DMS114 treated with DMSO at 0.1 percent for 48 hours (cell line): ENCODE results near the gene PDE2A.

Source experiments
- DNase-seq: peaks from one replicate; lab custom pipeline; 2025; ENCODE audit not compliant: unreplicated experiment; lab: John Stamatoyannopoulos, UW

PDE2A gene

DNA sequence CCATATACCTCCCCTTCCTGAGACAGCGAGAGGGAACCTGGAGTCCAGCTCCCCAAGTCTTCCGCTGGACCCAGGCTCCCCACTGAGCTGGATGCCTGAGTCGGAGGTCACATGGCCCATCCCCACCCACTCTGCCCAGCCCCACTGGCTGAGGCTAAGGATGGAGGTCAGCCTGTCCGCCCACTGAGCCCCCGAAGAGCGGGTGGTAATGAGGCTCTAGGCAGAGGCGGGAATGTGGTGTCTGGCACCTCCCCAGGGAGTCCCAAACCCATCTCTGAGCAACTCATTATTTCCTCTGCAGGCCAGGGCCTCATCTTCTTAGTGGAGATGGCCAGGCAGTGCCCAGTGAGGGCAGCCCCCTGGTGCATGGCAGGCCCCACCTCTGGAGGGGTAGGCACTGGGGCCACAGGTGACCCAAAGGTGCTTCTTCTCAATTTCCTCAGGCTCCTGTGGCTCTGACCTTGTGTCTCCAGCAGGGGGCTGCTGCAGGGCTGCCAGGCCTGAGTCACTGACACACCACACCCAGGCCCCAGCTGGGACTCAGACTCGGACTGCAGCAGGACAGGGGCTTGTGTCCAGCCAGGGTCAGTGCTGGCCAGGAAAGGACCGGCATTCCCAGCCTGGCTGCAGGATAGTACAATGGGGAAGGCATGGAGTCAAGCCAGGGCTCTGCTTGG lies 10.2 kb upstream of the PDE2A start:
- no peak for DNase-seq

DNA sequence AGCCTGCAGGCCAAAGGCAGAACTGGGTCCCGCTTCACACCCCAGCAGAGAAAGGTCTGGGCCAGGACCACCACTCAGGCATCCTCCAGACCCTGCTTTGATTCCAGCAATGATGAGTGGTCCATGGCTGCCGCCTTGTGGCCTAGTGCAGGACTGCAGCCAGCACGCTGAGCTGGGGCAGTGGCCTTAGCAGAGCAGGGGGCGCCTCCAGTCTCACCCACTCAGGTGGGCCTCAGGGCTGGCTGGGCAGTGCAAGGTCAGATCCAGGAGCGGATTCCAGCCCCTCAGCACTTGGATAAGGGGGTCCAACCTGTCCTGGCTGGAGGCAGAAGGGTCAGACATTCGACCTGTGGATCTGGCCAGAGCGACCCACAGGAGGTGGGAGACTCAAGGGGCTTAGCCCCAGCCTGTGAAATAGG lies 9.6 kb upstream of the PDE2A start:
- no peak for DNase-seq

DNA sequence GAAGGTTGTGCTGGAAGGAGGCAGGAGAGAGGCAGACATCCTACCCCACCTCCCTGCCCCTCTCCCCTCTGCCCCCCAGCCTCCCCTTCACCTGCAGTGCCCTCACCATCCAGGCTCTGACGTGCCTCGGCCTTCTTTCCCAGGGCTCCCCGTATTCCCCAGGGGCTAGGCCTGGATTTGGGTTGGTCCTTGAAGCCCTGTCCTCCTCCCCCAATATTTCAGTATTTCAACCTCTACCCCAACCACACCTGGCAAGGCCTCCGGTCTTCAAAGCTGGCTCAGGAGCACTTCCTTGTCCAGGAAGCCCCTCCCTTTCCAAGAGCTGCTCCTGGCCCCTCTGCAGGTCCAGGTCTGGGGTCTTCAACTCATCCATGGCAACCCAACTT lies 8.6 kb upstream of the PDE2A start:
- no peak for DNase-seq

DNA sequence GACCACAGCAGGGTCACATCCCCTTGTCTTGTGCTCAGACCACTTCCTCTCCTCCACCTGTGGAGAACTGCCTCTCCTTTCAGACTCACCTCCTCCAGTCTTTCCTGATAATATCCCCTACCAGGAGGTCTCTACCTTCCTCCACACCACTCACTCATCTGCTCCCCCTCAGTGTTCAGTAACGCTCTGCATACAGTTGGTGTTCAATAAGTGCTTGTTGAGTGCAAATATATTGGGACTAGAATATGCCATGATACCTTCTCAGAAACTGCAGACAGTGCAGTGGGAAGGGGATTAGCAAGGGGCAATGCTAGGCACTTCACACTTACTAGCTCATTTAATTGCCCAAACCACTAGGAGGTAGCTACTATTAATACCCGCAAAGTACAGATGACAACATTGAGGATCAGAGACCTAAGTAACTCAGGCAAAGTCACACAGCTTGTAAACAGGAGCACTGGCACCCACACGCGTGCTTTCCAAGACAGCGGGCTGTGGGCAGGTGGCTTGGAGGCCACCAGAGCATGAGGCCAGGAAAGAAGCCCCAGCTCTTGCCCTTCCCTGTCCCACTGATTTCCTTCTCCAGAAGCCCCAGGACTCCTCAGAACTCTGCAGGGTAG lies 8.1 kb upstream of the PDE2A start:
- DNase-seq: no peak

- DNase-seq: no peak
These were observed 7.3 kb upstream of the PDE2A start for GRCh38 chr11:72681226-72682153.

- DNase-seq: no peak
These were observed 6.5 kb upstream of the PDE2A start for GRCh38 chr11:72680624-72681158.

DNA sequence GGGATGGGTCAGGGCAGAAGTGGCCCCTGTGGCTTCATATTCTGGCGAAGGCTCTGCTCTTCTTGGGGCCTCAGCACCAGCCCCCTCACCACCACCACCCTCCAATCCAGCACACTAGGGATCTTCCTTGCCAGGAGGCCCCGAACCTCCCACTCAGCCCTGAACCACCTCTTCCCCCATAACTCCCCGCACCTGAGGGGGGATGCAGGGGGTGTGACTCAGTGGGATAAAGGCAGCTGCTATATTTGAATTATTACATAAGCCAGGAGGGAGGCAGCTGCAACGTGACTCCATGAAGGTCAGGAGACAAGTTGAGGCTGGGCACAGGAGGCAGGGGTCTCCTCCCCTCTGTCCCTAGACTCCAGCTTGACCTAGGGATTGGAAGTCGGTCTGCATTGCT lies 5.6 kb upstream of the PDE2A start:
- no peak for DNase-seq

- DNase-seq: no peak
These were observed 4.3 kb upstream of the PDE2A start for GRCh38 chr11:72678524-72678923.

GRCh38 chr11:72676861-72677341 lies 2.7 kb upstream of the PDE2A start:
- DNase-seq: no peak

DNA sequence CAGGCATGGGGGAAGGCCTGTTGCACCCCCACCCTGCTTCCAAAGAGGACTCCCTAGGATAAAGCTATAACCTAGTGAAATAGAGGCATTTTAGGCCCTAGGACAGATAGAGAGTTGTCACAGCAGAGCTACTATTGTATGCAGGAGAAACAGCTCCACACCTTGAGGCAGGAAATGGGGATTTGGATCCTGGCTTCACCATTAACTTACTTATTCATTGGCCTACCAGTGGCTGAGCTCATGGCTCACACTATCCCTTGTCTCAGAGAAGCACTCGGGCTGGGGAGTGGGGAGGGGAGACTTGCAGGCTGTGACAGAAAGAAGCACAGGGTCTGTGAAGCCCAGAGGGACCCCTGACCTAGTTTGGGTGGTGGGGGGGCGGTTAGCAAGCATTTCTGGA lies 999 bp upstream of the PDE2A start:
- DNase-seq: no peak

DNA sequence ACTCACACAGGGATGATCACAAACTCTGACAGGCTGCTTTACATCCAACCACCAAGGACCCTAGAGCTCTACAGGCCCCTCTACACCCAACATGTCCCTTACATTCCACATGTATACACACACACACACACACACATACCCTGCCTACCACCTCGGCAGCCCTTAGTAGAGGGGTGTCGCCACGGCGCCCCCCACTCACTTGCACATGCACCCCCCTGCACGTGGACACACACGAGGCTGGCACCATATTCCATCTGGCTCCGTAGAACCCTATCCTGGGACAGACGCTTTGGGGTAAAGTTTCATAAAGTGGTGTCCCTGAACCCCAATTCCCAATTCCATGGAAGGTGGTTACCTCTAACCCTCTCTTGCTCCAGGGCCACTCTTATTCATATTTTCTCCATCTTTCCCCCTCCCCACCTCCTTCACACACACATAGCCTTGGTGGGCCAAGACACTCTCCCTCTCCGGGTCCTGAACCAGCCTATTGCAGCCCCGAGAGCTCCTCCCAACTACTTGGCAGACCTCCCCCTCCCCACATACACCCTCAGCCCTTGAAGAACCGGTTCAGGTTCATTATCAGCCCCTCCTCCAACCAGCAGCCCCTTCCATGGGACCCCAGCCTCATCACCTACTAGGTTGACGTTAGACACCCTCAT lies 809 bp downstream of the PDE2A start:
- no peak for DNase-seq

DNA sequence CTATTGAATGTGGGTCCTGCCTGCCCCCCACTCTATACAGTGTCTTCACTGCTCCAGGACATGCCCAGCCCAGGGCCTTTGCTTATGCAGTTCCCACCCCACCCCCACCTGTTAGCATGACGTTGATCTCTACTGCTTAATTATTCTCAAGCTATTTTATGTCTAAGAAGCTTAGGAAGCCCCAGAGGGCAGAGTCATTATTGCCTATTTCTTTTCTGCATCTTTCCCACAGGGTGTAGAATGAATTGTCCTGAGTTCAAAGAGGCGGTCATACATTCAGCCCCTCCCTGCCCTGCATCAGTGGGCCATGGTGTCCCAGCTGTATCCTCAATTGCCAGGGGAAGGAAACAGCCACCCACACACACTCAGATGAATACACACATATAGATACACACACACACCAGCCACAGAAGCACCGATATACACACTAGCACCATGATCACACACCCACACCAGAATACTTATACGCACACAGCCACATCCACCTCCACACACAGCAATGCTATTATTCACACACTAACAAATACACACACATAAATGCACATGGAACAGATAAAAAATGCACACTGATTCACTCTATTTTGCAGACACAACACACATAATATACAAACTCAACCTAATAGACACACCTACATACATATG lies 1.5 kb downstream of the PDE2A start:
- DNase-seq: no peak

GRCh38 chr11:72671152-72672099 lies 2.8 kb downstream of the PDE2A start:
- no peak for DNase-seq

- DNase-seq: no peak
These were observed 4.2 kb downstream of the PDE2A start for GRCh38 chr11:72670041-72670440.

- DNase-seq: no peak
These were observed 4.7 kb downstream of the PDE2A start for GRCh38 chr11:72669527-72669926.

DNA sequence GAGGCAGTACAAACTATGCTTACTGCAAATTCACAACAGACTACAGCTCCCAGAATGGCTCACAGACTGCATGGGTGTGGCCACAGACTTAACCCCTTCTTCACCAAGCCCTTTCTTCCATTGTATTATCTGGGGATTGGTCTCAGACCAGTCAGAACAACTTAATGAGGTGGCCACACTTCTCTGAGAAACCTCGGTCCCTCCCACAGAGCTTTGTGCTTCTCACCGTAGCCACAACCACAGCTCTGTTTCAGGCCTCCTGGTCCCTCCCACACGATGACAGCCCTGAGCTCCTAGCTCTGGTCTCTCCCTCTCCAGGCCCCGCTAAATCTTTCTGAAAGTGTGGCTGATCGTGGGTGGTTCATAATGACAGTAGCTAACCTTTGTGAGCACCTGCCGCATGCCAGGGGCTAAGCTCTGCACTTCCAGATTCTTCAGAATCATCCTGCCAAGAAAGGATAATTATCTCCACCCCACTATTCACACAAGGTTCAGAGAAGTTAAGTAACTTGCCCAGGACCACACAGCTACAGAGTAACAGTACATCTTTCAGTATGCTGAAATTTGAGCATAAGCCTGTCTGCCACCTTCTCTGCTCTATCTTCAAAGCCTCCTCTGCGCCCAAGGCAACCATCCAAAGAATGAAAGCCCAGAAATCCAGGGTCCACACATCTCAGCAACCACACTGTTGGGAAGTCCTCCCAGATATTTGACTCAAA lies 5.4 kb downstream of the PDE2A start:
- no peak for DNase-seq

- DNase-seq: no peak
These were observed 8.2 kb downstream of the PDE2A start for GRCh38 chr11:72665911-72666472.

DNA sequence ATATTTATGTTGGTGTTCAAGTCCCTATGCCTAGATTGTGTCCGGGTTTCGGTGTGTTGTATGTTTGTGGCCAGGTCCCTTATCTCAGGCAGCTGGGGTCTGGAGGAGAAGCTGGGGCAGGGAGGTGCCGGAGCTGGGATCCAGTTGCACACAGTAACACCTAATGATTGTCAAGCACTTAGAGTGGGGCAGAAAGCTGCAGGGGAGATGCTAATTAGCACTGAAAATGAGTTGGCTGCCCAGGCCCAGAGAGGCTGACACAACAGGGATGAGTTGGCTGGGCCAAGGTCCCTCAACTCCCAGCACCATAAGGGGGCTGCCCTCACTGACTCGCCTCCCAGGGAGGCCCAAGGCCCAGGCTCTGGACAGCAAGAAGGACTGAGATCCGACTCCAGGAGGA lies 12.2 kb downstream of the PDE2A start:
- no peak for DNase-seq
